ENCODE results near the gene COX5A. TPM values are rescaled to one million over a fixed set of nuclear protein-coding genes. Genes with fewer than 3 reads are reported as not detected.
"Not testable (repeated sequence)": the region's sequence is repeated elsewhere in the genome, so short reads cannot be mapped to it uniquely, and the experiment has no call there.

The COX5A gene
- total RNA-seq, 2 experiments from 2014 or later, result 40.7 to 44.2 TPM

- no peaks in the 10 kb centered on the region for H3K27me3 ChIP-seq (ENCODE audit: control insufficient read depth in 1 of 2, insufficient read depth in 2 of 2, low read length in 2 of 2)
- Mint-ChIP-seq H3K4me3 (no peak overlapping the region), H3K27me3 (no peaks in the 10 kb centered on the region), H3K36me3 (ENCODE audit: low read depth) (peaks cover 70% of the 10 kb centered on the region), H3K9me3 (no peaks in the 10 kb centered on the region), H3K27ac (no peak overlapping the region), H3K4me1 (ENCODE audit: low read depth) (no peaks in the 10 kb centered on the region)
- H3K27ac ChIP-seq (ENCODE audit: low read depth in 1 of 2, low read length in 2 of 2), result no peak overlapping the region
- no peaks in the 10 kb centered on the region for H3K9me3 ChIP-seq (ENCODE audit: control insufficient read depth in 1 of 2, insufficient read depth in 1 of 2, low read length in 2 of 2)
- H3K4me3 ChIP-seq (ENCODE audit: low read length), result no peak overlapping the region
- no peaks in the 10 kb centered on the region for H3K4me1 ChIP-seq (ENCODE audit: insufficient read depth, low read length)
- ATAC-seq (ENCODE audit: poor library complexity), result no peak
- peaks cover 70% of the 10 kb centered on the region for H3K36me3 ChIP-seq (ENCODE audit: insufficient read depth, low read length)
- no peak for TF ChIP-seq CTCF (IDR thresholded peaks at IDR 0.05)
- ChIA-PET POLR2A (interaction anchor here (1.4 kb wide), 1 partner anchor 14 kb away, joined by 3 read pairs; the partner anchor contains the start of gene FAM219B), CTCF (interaction anchor here (1.1 kb wide), 1 partner anchor 19 kb away, joined by 5 read pairs; no protein-coding TSS in a partner anchor)
- intact Hi-C loops (cut with DNase I, micrococcal nuclease), result no loop called here
- no peak for DNase-seq
Measured at GRCh38 chr15:74920456-74920855, 17.4 kb downstream of the COX5A start.

GRCh38 chr15:74917676-74918075 is 20.2 kb downstream of the COX5A start:
- Histone ChIP-seq H3K4me3 (ENCODE audit: low read length) (no peak overlapping the region), H3K36me3 (ENCODE audit: insufficient read depth, low read length) (peaks cover 67% of the 10 kb centered on the region), H3K9me3 (ENCODE audit: control insufficient read depth in 1 of 2, insufficient read depth in 1 of 2, low read length in 2 of 2) (no peaks in the 10 kb centered on the region), H3K27me3 (ENCODE audit: control insufficient read depth in 1 of 2, insufficient read depth in 2 of 2, low read length in 2 of 2) (no peaks in the 10 kb centered on the region), H3K4me1 (ENCODE audit: insufficient read depth, low read length) (no peaks in the 10 kb centered on the region), H3K27ac (ENCODE audit: low read depth in 1 of 2, low read length in 2 of 2) (no peak overlapping the region)
- ATAC-seq (ENCODE audit: poor library complexity) (no peak), DNase-seq (no peak)
- ChIA-PET CTCF (no interaction called here), POLR2A (interaction anchor here (0.6 kb wide), 1 partner anchor 454 kb away, joined by 3 read pairs; no protein-coding TSS in a partner anchor)
- Mint-ChIP-seq H3K27me3 (no peaks in the 10 kb centered on the region), H3K4me3 (no peak overlapping the region), H3K4me1 (ENCODE audit: low read depth) (no peaks in the 10 kb centered on the region), H3K27ac (no peak overlapping the region), H3K36me3 (ENCODE audit: low read depth) (peaks cover 71% of the 10 kb centered on the region), H3K9me3 (no peaks in the 10 kb centered on the region)
- intact Hi-C loops (cut with DNase I, micrococcal nuclease), result no loop called here
- no peak for TF ChIP-seq CTCF (IDR thresholded peaks at IDR 0.05)

DNA sequence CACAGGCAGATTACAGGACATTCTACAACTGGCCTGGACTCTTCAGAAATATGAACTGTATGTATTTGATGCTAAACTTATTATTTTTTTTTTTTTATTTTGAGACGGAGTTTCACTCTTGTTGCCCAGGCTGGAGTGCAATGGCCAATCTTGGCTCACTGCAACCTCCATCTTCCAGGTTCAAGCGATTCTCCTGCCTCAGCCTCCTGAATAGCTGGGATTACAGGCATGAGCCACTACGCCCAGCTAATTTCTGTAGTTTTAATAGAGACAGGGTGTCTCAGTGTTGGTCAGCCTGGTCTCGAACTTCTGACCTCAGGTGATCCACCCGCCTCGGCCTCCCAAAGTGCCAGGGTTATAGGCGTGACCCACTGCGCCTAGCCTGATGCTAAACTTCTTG is 24.1 kb downstream of the COX5A start:
- H3K27ac ChIP-seq (ENCODE audit: low read depth in 1 of 2, low read length in 2 of 2); intact Hi-C loops (cut with DNase I, micrococcal nuclease); H3K4me1 ChIP-seq (ENCODE audit: insufficient read depth, low read length); ATAC-seq (ENCODE audit: poor library complexity); H3K4me3 ChIP-seq (ENCODE audit: low read length); H3K4me3 Mint-ChIP-seq; DNase-seq; H3K27me3 Mint-ChIP-seq; H3K9me3 Mint-ChIP-seq; H3K27ac Mint-ChIP-seq; H3K4me1 Mint-ChIP-seq (ENCODE audit: low read depth); CTCF ChIA-PET; H3K9me3 ChIP-seq (ENCODE audit: control insufficient read depth in 1 of 2, insufficient read depth in 1 of 2, low read length in 2 of 2); H3K27me3 ChIP-seq (ENCODE audit: control insufficient read depth in 1 of 2, insufficient read depth in 2 of 2, low read length in 2 of 2): not testable (repeated sequence)
- peaks cover 46% of the 10 kb centered on the region for H3K36me3 Mint-ChIP-seq (ENCODE audit: low read depth)
- peaks cover 40% of the 10 kb centered on the region for H3K36me3 ChIP-seq (ENCODE audit: insufficient read depth, low read length)
- POLR2A ChIA-PET, result interaction anchor here (1.4 kb wide), 1 partner anchor 12 kb away, joined by 3 read pairs; no protein-coding TSS in a partner anchor

- no peaks in the 10 kb centered on the region for H3K27me3 ChIP-seq (ENCODE audit: control insufficient read depth in 1 of 2, insufficient read depth in 2 of 2, low read length in 2 of 2)
- intact Hi-C loops (cut with DNase I, micrococcal nuclease), result no loop called here
- no peak overlapping the region for H3K27ac ChIP-seq (ENCODE audit: low read depth in 1 of 2, low read length in 2 of 2)
- no peak overlapping the region for H3K4me3 Mint-ChIP-seq
- peaks cover 2% of the 10 kb centered on the region for H3K4me1 ChIP-seq (ENCODE audit: insufficient read depth, low read length)
- POLR2A ChIA-PET, result no interaction called here
- H3K9me3 Mint-ChIP-seq, result no peaks in the 10 kb centered on the region
- CTCF ChIA-PET, result no interaction called here
- no peak for DNase-seq
- peaks cover 32% of the 10 kb centered on the region for H3K36me3 ChIP-seq (ENCODE audit: insufficient read depth, low read length)
- ATAC-seq (ENCODE audit: poor library complexity), result no peak
- no peaks in the 10 kb centered on the region for H3K27me3 Mint-ChIP-seq
- no peaks in the 10 kb centered on the region for H3K9me3 ChIP-seq (ENCODE audit: control insufficient read depth in 1 of 2, insufficient read depth in 1 of 2, low read length in 2 of 2)
- no peak overlapping the region for H3K27ac Mint-ChIP-seq
- peaks cover 39% of the 10 kb centered on the region for H3K36me3 Mint-ChIP-seq (ENCODE audit: low read depth)
- no peak overlapping the region for H3K4me3 ChIP-seq (ENCODE audit: low read length)
- no peaks in the 10 kb centered on the region for H3K4me1 Mint-ChIP-seq (ENCODE audit: low read depth)
- TF ChIP-seq CTCF (IDR thresholded peaks at IDR 0.05), result no peak
Measured at GRCh38 chr15:74913041-74913440, 24.8 kb downstream of the COX5A start.
